ENCODE measurements around the gene INPP5A. TPM values are rescaled to one million over a fixed set of nuclear protein-coding genes. Genes with fewer than 3 reads are reported as not detected.

INPP5A gene
- total RNA-seq, 1 experiment from 2014 or later: 12.3 TPM

DNA sequence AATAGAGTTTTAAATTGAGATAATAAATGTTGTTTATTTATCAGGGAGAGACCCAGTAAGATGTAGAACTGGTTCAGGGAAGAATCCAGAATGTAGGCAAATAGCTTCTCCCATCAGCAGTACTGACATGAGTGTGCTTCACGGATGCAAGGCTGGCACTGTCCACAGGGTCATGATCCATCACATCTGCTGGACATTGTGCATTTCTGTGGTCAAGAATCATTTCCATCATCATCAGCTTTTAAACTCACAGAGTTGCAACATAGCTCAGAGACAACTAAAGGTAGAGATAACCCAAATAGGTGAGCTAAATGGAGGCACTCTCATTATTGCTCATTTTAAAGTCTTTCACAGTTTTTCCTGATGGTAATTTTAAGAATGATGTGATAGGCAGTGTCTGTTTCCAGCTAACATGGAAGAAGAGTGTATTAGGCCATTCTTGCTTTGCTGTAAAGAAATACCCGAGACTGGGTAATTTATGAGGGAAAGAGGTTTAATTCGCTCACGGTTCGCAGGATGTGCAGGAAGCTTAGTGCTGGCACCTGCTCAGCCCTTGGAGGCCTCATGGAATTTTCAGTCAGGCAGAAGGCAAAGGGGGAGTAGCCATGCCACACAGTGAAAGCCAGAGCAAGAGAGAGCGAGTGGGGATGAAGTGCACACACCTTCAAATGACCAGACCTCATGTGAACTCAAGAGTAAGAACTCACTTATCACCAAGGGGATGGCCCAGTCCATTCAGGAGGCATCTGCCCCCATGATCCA, 80.8 kb downstream of the INPP5A start:
- TF ChIP-seq SIN3A (IDR thresholded peaks at IDR 0.05; ENCODE audit: low read depth): no peak
- H3K4me3 ChIP-seq (replicated peaks in 1 of 2; ENCODE audit: low read depth in 1 of 2, low read length in 2 of 2): no peak overlapping the region
- POLR2A ChIA-PET: no interaction called here
- no peaks in the 10 kb centered on the region for H3K27me3 ChIP-seq (ENCODE audit: insufficient read depth, low read length)
- ATAC-seq (no peak), DNase-seq (ENCODE audit: low read depth, low spot score) (no peak)
- H3K4me1 ChIP-seq (ENCODE audit: control insufficient read depth in 1 of 2, insufficient read depth in 2 of 2, low read length in 2 of 2): no peaks in the 10 kb centered on the region
- CTCF ChIA-PET: no interaction called here
- H3K9me3 ChIP-seq (ENCODE audit: control insufficient read depth in 1 of 2, insufficient read depth in 1 of 2, low read depth in 1 of 2, low read length in 2 of 2): no peaks in the 10 kb centered on the region
- H3K36me3 ChIP-seq (ENCODE audit: control insufficient read depth in 1 of 2, insufficient read depth in 2 of 2, low read length in 2 of 2): no peaks in the 10 kb centered on the region
- H3K27ac ChIP-seq (ENCODE audit: low read depth, low read length): no peak overlapping the region
- H3K79me2 ChIP-seq (ENCODE audit: insufficient read depth, low read length): no peaks in the 10 kb centered on the region
- H4K20me1 ChIP-seq (ENCODE audit: insufficient read depth): no peaks in the 10 kb centered on the region
- intact Hi-C loops (cut with micrococcal nuclease): no loop called here
- RAD21 ChIA-PET (ENCODE audit: low non-redundant PET in 1 of 2, low total read pairs in 2 of 2, uncharacterized antibody in 2 of 2, unreplicated experiment in 2 of 2): no interaction called here
- H2AFZ ChIP-seq (ENCODE audit: low read depth, low read length, poor library complexity, severe bottlenecking): no peak overlapping the region
- no peak overlapping the region for H3K4me2 ChIP-seq (ENCODE audit: low read length)
- no peak overlapping the region for H3K9ac ChIP-seq (ENCODE audit: low read length)
- BruUV-seq (replicated peaks): no TSS peak
- H3K9me2 ChIP-seq (ENCODE audit: insufficient read depth): no peaks in the 10 kb centered on the region

- no peak overlapping the region for H3K27ac ChIP-seq (ENCODE audit: low read depth, low read length)
- H3K9ac ChIP-seq (ENCODE audit: low read length): no peak overlapping the region
- H3K4me2 ChIP-seq (ENCODE audit: low read length): no peak overlapping the region
- ChIA-PET POLR2A (no interaction called here), CTCF (no interaction called here), RAD21 (ENCODE audit: low non-redundant PET in 1 of 2, low total read pairs in 2 of 2, uncharacterized antibody in 2 of 2, unreplicated experiment in 2 of 2) (no interaction called here)
- H3K4me3 ChIP-seq (replicated peaks in 1 of 2; ENCODE audit: low read depth in 1 of 2, low read length in 2 of 2): no peak overlapping the region
- H3K27me3 ChIP-seq (ENCODE audit: insufficient read depth, low read length): no peaks in the 10 kb centered on the region
- no peaks in the 10 kb centered on the region for H4K20me1 ChIP-seq (ENCODE audit: insufficient read depth)
- H3K4me1 ChIP-seq (ENCODE audit: control insufficient read depth in 1 of 2, insufficient read depth in 2 of 2, low read length in 2 of 2): no peaks in the 10 kb centered on the region
- H3K9me2 ChIP-seq (ENCODE audit: insufficient read depth): no peaks in the 10 kb centered on the region
- no peak overlapping the region for H2AFZ ChIP-seq (ENCODE audit: low read depth, low read length, poor library complexity, severe bottlenecking)
- H3K9me3 ChIP-seq (ENCODE audit: control insufficient read depth in 1 of 2, insufficient read depth in 1 of 2, low read depth in 1 of 2, low read length in 2 of 2): no peaks in the 10 kb centered on the region
- BruUV-seq (replicated peaks): no TSS peak
- H3K79me2 ChIP-seq (ENCODE audit: insufficient read depth, low read length): no peaks in the 10 kb centered on the region
- no peaks in the 10 kb centered on the region for H3K36me3 ChIP-seq (ENCODE audit: control insufficient read depth in 1 of 2, insufficient read depth in 2 of 2, low read length in 2 of 2)
- intact Hi-C loops (cut with micrococcal nuclease): no loop called here
- ATAC-seq (no peak), DNase-seq (ENCODE audit: low read depth, low spot score) (no peak)
- TF ChIP-seq, protein P1, sequence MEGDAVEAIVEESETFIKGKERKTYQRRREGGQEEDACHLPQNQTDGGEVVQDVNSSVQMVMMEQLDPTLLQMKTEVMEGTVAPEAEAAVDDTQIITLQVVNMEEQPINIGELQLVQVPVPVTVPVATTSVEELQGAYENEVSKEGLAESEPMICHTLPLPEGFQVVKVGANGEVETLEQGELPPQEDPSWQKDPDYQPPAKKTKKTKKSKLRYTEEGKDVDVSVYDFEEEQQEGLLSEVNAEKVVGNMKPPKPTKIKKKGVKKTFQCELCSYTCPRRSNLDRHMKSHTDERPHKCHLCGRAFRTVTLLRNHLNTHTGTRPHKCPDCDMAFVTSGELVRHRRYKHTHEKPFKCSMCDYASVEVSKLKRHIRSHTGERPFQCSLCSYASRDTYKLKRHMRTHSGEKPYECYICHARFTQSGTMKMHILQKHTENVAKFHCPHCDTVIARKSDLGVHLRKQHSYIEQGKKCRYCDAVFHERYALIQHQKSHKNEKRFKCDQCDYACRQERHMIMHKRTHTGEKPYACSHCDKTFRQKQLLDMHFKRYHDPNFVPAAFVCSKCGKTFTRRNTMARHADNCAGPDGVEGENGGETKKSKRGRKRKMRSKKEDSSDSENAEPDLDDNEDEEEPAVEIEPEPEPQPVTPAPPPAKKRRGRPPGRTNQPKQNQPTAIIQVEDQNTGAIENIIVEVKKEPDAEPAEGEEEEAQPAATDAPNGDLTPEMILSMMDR (IDR thresholded peaks at IDR 0.05 in 2 of 3, conservative IDR thresholded peaks at IDR 0.05 in 1 of 3; ENCODE audit: borderline replicate concordance in 1 of 3, insufficient read depth in 1 of 3, low read depth in 2 of 3, low read length in 2 of 3): no peak
- TF ChIP-seq ZFX (IDR thresholded peaks at IDR 0.05): no peak
- TF ChIP-seq EZH2phosphoT487 (IDR thresholded peaks at IDR 0.05; ENCODE audit: borderline replicate concordance): no peak
- no peak for TF ChIP-seq SRF (IDR thresholded peaks at IDR 0.05; ENCODE audit: low read depth)
- no peak for TF ChIP-seq CBX3 (IDR thresholded peaks at IDR 0.05; ENCODE audit: low read depth)
- TF ChIP-seq RAD21 (IDR thresholded peaks at IDR 0.05; ENCODE audit: low read depth): no peak
- TF ChIP-seq EZH2 (IDR thresholded peaks at IDR 0.05): no peak
- TF ChIP-seq TCF7L2 (IDR thresholded peaks at IDR 0.05; ENCODE audit: borderline replicate concordance, extremely low read depth, insufficient read depth, insufficient read length): no peak
- TF ChIP-seq YY1 (IDR thresholded peaks at IDR 0.05; ENCODE audit: extremely low read depth, insufficient replicate concordance, low read depth, low read length): no peak
- no peak for TF ChIP-seq FOSL1 (IDR thresholded peaks at IDR 0.05; ENCODE audit: low read depth)
- TF ChIP-seq JUND (IDR thresholded peaks at IDR 0.05): no peak
- TF ChIP-seq ATF3 (IDR thresholded peaks at IDR 0.05): no peak
- TF ChIP-seq POLR2A (IDR thresholded peaks at IDR 0.05; ENCODE audit: borderline replicate concordance, extremely low read depth, insufficient read depth, insufficient read length): no peak
- TF ChIP-seq, protein P2, sequence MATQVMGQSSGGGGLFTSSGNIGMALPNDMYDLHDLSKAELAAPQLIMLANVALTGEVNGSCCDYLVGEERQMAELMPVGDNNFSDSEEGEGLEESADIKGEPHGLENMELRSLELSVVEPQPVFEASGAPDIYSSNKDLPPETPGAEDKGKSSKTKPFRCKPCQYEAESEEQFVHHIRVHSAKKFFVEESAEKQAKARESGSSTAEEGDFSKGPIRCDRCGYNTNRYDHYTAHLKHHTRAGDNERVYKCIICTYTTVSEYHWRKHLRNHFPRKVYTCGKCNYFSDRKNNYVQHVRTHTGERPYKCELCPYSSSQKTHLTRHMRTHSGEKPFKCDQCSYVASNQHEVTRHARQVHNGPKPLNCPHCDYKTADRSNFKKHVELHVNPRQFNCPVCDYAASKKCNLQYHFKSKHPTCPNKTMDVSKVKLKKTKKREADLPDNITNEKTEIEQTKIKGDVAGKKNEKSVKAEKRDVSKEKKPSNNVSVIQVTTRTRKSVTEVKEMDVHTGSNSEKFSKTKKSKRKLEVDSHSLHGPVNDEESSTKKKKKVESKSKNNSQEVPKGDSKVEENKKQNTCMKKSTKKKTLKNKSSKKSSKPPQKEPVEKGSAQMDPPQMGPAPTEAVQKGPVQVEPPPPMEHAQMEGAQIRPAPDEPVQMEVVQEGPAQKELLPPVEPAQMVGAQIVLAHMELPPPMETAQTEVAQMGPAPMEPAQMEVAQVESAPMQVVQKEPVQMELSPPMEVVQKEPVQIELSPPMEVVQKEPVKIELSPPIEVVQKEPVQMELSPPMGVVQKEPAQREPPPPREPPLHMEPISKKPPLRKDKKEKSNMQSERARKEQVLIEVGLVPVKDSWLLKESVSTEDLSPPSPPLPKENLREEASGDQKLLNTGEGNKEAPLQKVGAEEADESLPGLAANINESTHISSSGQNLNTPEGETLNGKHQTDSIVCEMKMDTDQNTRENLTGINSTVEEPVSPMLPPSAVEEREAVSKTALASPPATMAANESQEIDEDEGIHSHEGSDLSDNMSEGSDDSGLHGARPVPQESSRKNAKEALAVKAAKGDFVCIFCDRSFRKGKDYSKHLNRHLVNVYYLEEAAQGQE (IDR thresholded peaks at IDR 0.05; ENCODE audit: low read depth): no peak
- TF ChIP-seq SIN3A (IDR thresholded peaks at IDR 0.05; ENCODE audit: low read depth): no peak
- TF ChIP-seq MAX (IDR thresholded peaks at IDR 0.05): no peak
These were observed 82.3 kb downstream of the INPP5A start for GRCh38 chr10:132619927-132620326.
